Activated T-cell treated with anti-CD3 and anti-CD28 coated beads for 48 hours (primary cell): Measurements from ENCODE around the gene SHISA9.

ENCODE experiments used
- DNase-seq: peaks from one replicate; pipeline ENCODE4 v3.0.0-alpha.2; 2020; ENCODE audit warnings: low read depth

Gene SHISA9

DNA sequence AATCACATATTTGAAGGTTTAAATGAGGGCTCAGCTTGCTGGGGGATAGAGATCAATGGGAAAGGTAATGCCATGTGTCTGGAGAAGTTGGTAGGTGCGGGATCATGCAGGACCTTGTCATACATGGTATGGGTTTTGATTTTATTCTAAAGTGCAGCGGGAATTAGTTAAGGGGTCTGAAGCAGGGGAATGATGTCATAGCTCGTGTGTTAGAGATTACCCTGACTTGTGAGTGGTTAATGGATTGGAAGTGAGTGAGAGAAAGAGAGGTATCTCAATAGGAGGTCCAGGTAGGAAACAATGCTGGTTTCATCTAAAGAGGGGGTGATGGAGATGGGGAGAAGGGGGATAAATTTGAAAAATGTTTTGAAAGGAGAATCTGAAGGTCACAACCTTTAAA is 280.0 kb downstream of the SHISA9 start:
- no peak for DNase-seq

DNA sequence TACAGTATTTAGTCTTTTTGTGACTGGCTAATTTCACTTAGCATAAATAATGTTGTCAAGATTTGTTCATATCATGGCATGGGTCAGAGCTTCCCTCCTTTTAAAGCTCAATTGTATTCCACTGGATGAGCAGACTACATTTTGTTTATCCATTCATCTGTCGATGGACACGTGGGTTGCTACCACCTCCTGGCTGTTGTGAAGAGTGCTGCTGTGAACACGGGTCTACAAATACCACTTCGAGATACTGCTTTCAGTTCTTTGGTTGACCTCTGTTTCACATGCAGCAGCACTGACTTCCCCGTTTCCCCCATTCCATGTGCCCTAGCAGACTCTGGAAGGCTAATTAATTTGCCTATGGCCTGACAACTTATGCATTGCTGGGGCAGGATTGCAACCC is 285.4 kb downstream of the SHISA9 start:
- no peak for DNase-seq

DNA sequence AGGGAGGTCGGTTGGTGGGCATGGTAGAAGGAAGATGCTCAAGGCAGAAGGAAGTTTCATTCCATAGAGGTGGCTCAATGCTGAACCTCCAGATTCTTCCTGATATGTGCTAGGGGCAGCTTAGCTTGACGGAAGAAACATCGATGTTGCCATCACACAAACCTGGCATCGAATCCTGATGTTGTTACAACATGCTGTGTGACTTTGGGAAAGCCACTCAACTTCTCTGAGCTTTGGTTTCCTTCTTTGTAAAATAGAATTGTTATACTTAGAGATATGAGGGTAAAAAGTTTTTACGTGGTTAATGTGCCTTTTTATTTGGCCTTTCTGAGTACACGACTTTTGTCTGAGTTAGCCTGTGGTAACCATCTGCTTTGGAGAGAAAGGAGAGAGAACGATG is 287.9 kb downstream of the SHISA9 start:
- no peak for DNase-seq

DNA sequence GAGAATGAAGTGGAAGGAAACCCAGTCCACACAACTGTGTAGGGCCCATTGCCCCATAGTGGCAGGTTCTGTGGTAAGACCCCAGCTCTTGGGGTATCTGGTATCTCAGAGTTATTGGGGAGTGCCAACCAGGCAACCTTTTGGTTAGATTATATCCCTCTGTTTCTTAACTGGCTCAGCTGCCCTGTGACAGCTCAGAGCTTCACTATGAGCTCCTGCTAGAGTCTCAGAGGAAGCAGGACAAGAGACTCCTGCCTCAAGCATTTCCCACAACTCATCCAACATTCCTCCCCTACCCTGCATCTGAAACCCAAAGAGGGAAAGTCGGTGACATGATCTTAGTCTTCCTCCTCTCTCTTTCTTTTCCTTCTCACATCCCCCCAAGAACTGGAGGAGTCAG is 292.3 kb downstream of the SHISA9 start:
- no peak for DNase-seq

DNA sequence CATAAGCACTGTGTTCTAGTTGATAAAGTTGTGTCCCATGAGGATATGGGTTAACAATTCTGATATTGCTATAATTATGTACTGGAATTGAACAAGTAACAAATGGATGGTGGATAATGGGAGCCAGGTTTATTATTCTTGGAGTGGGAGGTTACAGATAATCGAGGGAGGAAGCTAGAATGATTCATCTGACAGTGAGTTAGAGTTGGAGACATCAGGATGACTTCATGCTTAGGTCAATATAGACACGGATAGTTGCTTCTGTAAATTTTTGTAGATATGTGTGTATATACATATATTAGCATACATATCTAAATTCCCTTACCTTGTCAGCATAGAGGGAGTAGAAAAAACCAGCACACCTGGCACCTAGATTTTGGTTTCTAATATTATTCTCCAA is 293.4 kb downstream of the SHISA9 start:
- no peak for DNase-seq

DNA sequence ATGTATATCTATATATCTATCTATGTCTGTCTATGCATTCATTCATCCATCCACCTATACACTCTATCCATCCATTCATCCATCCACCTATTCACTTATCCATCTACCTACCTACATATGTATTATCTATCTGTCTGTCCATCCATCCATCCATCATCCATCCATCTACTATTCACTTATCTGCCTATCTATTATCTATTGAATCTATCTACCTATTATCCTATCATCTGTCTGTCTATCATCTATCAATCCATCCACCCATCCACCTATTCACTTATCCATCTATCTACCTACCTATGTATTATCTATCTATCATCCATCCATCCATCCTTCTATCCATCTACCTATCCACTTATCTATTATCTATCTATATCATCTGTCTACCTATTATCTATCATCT is 302.3 kb downstream of the SHISA9 start:
- DNase-seq, result no peak

DNA sequence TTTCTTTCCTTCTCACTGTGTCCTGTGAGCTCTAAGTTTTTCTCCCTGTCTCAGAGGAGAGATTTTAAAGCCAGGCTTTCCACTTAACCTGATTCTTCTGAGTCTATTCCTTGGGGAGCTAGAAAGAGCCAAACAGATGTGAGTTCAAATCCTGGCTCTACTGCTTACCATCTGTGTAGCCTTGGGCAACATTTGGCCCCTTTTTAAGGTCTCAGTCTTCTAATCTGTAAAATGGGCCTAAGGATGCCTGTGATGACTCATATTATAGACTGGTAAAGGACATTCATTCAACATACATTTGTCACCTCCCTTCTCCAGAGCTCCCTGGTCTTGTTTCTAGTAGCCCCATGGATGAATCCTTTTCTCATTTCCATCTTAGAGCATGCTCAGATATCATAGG is 304.0 kb downstream of the SHISA9 start:
- no peak for DNase-seq

DNA sequence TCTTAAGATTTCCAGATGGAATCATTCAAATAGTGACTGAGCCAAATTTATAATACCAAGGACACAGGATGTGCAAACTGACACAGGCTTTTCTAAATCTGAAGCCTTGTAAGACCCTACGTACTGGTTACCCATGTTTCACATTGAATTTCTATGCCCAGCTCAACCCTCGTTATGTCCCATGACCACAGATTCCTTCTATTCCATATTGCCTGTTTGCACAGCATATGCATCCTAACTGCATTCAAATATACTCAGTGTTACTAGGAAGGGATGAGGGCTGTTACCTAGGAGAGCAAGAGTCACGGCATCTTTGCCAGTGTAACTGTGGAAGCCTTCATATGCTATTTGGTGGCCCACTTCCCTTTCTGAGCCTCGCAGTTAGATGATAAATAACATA is 305.2 kb downstream of the SHISA9 start:
- DNase-seq, result no peak

DNA sequence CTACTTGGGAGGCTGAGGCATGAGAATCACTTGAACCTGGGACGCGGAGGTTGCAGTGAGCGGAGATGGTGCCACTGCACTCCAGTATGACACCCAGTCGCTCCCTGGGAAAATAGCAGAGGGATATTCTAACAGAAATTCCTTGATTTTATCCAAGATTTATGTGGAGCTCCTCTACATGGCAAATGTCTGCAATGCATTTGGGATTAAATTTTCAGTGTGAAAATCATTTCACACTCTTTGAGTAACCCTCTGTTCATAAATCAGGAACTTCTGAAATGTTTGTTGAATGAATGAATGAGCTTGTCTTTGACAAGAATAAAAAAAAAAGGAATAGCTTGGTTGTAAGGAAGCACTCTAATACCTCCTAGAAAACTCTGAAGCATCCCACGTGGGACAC is 305.8 kb downstream of the SHISA9 start:
- no peak for DNase-seq

DNA sequence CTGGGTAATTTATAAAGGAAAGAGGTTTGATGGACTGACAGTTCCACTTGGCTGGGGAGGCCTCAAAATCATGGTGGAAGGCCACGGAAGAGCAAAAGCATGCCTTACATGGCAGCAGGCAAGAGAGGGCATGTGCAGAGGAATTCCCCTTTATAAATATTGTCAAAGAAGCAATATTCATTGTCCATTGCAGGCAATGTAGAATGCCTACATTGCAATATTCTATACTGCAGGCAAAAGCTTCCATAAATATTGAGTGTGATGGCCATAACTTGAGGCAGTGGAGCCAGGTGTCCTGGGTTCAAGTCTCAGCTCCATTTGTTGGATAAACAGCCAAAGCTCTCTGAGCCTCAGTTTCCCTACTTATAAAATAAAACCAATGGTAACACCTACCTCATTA is 322.3 kb downstream of the SHISA9 start:
- DNase-seq, result no peak

DNA sequence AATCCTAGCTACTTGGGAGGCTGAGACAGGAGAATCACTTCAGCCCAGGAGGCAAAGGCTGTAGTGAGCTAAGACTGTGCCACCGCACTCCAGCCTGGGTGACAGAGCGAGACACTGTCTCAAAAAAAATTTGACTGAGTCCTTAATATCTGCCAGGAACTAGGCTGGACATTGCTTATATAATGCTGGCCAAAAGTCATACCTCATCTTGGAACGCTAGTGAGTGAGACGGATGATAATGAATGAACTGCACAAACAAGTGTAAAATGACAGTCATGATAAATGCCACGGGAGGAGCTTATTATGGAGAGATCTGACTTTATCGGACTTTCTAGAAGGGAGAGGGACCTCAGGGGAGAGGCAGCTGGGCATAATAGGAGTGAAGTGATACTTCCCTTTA is 327.6 kb downstream of the SHISA9 start:
- DNase-seq, result no peak

DNA sequence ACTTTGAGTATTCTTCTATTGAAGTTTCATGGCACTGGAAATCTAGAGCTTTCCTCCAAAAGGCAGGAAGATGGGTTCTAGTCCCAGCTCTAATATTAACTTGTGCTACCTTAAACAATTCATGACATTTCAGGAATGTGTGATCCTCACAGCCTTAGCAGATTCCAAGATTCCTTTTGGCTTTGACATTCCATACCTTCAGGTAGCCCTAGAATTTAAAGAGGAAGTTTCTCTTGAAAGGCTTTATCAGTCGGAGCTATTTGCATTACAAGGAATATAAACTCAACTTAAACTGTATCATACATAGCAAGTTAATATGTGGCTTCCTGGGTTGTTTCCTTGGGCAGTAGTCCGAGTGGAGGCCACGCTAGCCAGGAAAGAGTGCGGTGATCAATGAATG is 330.0 kb downstream of the SHISA9 start:
- DNase-seq, result no peak

DNA sequence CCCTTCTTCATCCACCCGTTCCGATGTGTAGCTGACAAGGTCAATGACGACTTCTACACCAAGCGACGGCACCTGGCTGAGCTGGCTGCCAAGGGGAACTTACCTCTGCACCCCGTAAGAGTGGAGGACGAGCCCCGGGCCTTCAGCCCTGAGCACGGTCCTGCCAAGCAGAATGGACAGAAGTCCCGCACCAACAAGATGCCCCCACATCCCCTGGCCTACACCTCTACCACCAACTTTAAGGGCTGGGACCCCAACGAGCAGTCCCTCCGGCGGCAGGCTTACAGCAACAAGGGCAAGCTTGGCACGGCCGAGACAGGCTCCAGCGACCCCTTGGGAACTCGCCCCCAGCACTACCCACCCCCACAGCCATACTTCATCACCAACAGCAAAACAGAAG is 333.6 kb downstream of the SHISA9 start:
- no peak for DNase-seq

DNA sequence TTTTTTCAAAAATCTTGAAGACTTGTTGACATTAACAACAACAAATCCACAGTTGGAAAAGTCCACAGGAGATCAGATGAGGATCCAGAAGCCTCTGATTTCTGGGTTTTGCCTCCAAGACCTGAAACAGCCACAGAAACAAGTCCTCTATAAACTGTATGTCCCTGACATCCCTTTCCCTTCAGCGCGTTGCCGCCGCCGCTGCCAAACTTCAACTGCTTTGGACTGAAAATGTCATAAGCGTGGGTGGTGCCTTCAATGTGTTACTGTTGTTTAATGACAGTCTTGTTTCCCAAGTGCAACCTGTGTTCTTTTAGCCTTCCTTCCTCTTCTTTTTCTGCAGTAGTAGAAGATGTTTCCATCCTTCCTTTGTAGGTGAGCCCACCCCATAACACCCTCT is 334.9 kb downstream of the SHISA9 start:
- no peak for DNase-seq

DNA sequence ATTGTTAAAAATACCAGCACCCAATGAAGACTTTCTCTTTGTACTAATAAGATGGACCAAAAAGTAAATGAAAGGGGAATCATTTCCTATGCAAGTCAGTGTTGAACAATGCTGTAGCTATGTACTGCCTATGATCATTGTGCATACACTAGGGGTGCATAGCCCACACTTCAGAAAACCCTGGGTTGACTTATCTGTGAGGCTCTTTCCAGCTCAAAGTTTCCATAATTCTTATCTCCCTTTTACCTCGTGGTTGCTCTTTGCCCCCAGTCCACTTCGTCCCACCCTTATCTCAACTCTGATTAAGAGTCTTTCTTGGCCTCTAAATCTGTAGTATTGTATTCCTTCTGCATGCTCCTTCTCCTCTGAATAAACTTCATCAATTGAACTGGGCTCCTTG is 336.8 kb downstream of the SHISA9 start:
- DNase-seq, result no peak

DNA sequence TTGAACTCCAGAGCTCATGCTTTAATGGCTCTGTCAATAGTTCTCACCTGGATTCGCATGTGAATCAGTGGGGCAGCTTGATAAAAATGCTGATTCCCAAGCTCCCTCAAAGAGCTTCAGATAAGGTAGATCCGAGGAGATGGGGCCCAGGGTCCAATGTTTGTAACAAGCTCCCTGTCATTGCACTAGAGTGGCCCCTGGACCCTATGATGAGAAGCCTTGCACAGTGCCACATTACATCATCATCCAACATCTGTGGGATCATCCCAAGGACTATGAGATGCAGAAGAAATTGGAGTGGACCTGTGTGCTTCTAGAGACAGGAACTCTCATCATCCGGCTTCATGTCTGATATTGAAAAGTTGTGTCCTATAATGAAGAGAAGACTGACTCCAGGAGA is 340.8 kb downstream of the SHISA9 start:
- DNase-seq, result no peak

DNA sequence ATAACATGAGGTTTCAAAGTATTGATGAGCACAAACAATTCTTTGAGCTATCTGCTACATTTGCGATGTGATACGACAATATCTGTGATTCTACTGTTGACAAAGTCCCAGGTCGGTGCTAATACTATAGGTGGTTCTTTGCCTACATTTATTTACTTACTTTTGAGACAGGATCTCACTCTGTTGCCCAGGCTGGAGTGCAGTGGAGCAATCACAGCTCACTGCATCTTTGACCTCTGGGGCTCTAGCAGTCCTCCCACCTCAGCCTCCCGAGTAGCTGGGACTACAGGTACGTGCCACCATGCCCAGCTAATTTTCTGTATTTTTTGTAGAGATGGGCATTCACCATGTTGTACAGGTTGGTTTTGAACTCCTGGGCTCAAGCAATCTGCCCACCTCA is 343.4 kb downstream of the SHISA9 start:
- no peak for DNase-seq

DNA sequence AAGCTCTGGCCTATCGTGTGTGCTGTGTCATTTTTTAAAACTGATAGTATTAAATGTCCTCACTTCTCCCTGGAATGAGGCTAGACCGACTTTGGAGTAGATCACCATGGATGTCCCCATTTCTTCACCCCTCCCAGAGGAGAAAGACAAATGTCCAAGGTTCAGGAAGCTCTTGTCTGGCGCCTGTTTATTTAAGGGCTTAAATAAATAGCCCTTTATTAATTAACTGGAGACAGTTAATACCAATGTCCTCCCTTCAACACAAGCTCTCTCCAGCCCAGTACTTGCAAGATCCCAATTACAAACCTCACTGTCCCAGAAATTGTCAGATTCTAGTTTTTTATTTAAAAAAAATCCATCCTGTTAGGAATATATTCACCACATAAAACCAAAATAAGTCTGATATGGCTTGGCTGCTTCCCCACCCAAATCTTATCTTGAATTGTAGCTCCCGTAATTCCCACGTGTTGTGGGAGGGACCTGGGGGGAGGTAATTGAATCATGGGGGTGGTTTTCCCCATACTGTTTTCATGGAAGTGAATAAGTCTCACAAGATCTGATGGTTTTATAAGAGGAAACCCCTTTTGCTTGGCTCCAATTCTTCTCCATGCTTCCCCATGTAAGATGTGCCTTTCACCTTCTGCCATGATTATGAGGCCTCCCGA is 344.4 kb downstream of the SHISA9 start:
- DNase-seq, result no peak

DNA sequence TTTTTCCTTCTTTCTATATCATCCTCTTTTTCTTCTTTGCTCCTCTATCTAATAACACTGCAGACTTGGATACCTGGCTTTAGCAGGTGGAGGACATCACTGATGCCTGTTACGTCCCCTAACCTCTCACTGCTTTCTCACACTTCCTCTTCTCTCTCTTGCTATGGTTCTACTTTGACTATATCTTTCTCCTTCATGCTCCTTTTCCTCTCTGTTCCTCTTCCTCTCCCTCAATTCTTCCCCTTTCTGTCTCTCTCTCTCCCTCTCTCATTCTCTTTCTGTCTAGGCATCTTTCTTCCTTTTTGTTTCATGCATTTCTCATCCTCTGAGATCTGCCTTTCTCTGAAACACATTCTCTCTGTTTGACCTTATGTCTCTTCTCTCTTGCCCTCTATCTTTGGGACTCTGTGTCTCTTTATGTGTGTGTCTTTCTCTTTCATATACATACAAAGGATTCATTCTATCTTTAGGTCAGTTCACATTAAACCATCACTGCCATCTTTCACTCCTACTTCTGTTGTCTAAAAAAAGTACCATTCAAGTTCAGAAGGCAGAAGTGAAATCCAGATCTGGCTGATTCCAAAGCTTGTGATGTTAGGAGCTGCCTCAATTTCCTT is 353.7 kb downstream of the SHISA9 start:
- no peak for DNase-seq

DNA sequence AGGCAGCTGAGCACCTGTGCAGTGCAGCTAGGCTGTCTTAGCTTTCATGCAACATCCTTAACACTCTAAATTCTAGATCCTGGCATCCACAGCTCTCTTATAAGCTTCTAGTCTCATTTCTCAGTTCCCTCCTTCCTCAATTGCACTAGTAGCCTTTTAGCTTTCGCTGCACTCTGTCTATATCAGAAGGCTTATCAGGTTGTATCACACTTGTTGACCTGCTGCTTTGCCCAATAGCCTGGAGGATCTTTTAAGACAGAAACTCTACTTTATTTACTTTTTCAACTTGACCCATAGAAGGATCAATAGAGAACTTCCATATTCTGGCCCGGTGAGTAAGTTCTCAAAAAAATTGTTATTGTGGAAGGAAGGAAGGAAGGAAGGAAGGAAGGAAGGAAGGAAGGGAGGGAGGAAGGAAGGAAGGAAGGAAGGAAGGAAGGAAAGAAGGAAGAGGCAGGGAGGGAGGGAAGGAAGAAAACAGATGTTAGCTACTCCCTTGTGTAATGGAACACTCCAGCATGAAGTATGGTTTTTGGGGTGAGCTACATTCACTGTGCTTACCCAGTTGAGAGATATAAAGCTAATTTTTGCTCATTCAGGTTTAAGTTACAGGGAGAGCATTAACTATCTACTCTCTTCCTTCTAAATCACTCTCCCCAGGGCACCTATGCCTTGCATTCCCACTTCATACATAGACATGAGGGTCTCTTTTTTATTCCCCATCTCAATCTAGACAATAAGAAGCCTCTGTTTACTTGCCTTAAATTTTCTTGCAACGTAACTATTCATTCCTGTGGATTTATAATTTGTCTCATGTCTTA is 361.1 kb downstream of the SHISA9 start:
- no peak for DNase-seq

DNA sequence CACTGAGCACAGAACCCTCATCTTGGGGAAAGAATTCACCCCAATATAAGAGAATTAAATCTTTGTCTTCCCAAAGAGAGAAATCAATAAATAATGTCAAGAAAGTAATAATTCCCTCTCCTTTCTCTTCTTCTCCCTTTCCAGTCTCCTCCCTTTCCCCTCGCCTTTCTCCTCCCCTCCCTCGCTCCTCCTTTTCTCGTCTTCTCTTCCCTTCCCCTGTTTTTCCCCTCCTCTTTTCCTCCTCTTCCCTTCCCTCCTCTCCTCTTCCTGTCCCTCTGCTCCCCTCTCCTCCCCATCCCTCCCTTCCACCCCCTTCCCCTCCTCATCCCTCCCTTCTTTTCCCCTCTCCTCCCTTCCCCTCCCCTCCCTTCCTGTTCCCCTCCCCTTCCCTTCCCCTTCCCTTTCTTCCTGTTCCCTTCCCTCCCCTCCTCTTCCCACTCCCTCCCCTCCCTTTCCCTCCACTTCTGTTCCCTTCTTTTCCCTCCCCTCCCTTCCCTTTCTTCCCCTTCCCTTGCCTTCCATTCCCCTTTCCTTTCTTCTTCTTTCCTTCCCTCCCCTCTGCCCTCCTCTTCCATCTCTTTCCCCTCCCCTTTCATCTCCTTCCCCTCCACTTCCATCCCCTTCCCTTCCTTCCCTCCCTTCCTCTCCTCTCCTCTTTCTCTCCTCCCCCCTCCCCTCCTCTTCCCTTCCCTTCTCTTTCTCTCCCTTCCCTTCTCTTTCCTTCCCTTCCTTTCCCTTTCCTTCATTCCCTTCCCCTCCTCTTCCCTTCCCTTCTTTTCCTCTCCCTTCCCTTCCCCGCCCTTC is 363.6 kb downstream of the SHISA9 start:
- DNase-seq, result no peak

DNA sequence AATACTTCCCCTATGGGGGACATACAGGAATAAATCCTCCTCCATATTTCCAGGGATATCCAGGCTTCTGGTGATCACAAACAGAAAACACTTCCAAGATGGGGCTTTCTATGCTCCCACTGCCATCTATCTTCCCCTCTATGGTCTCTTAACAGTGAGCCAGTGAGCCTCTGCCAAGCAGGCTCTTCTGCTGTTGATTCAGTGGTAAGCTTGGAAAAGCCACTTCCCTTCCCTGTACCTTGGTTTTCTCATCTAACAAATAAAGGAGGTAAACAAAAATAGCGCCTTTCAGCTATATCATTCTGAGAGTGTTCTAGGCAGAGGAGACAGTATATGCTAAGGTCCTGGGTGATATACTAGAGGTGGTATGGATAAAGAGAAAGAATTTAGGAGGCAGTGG is 368.0 kb downstream of the SHISA9 start:
- DNase-seq, result no peak
